Measurements from ENCODE around the gene NAALADL2. TPM values are rescaled to one million over a fixed set of nuclear protein-coding genes. Genes with fewer than 3 reads are reported as not detected.
"Not testable (repeated sequence)": the region's sequence is repeated elsewhere in the genome, so short reads cannot be mapped to it uniquely, and the experiment has no call there.

The NAALADL2 gene
- polyA plus RNA-seq, 1 experiment, result 6.3 TPM

DNA sequence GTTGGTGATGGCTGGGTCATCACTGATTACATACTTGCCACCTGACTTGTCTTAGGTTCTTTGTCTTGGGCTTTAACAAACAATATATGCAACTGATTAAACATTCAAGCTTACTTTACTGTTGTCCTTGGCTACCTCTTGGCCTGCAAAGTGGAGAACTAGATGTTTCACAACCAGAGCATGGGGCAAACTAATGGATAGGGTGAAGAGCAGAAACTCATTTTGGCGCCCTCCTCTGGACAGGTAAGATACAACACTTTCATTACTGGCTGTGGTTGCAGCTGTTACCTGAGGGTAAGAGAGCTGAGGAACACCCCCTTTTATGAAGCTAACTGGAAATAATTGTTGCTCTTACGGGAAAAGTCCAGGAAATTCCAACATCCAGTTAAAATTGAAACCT, 262.1 kb downstream of the NAALADL2 start:
- ChIA-PET POLR2A (no interaction called here), CTCF (no interaction called here)
- TF ChIP-seq, protein P1, sequence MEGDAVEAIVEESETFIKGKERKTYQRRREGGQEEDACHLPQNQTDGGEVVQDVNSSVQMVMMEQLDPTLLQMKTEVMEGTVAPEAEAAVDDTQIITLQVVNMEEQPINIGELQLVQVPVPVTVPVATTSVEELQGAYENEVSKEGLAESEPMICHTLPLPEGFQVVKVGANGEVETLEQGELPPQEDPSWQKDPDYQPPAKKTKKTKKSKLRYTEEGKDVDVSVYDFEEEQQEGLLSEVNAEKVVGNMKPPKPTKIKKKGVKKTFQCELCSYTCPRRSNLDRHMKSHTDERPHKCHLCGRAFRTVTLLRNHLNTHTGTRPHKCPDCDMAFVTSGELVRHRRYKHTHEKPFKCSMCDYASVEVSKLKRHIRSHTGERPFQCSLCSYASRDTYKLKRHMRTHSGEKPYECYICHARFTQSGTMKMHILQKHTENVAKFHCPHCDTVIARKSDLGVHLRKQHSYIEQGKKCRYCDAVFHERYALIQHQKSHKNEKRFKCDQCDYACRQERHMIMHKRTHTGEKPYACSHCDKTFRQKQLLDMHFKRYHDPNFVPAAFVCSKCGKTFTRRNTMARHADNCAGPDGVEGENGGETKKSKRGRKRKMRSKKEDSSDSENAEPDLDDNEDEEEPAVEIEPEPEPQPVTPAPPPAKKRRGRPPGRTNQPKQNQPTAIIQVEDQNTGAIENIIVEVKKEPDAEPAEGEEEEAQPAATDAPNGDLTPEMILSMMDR (IDR thresholded peaks at IDR 0.05; ENCODE audit: low read depth, low read length), result peak; percentile 36
- no peak overlapping the region for H3K4me3 ChIP-seq (ENCODE audit: low read depth, low read length)
- no peak overlapping the region for H3K27ac ChIP-seq (ENCODE audit: low read depth, low read length)
- H3K27me3 ChIP-seq (ENCODE audit: control insufficient read depth, insufficient read depth, low read length), result no peaks in the 10 kb centered on the region
- H3K9me3 ChIP-seq (ENCODE audit: control insufficient read depth, insufficient read depth, low read length), result no peaks in the 10 kb centered on the region
- DNase-seq (ENCODE audit: low read depth, low spot score), result no peak

- POLR2A ChIA-PET, result no interaction called here
- CTCF ChIA-PET, result interaction anchor here (1.2 kb wide), 1 partner anchor 19 kb away, joined by 4 read pairs; no protein-coding TSS in a partner anchor
These were observed 268.0 kb downstream of the NAALADL2 start for GRCh38 chr3:175127075-175127662.

GRCh38 chr3:175129126-175129525, 270.0 kb downstream of the NAALADL2 start:
- Histone ChIP-seq H3K27ac (ENCODE audit: low read depth, low read length) (no peak overlapping the region), H3K4me3 (ENCODE audit: low read depth, low read length) (no peak overlapping the region), H3K9me3 (ENCODE audit: control insufficient read depth, insufficient read depth, low read length) (peaks cover 6% of the 10 kb centered on the region; the same call in 1 of the 2 replicates), H3K27me3 (ENCODE audit: control insufficient read depth, insufficient read depth, low read length) (no peaks in the 10 kb centered on the region)
- no peak for DNase-seq (ENCODE audit: low read depth, low spot score)
- ChIA-PET CTCF (no interaction called here), POLR2A (interaction anchor here (0.6 kb wide), 1 partner anchor 23 kb away, joined by 4 read pairs; no protein-coding TSS in a partner anchor)
- TF ChIP-seq, protein P1 (IDR thresholded peaks at IDR 0.05; ENCODE audit: low read depth, low read length), result no peak

More at GRCh38 chr3:175127075-175127662, 268.0 kb downstream of the NAALADL2 start:
- Histone ChIP-seq H3K27me3 (ENCODE audit: control insufficient read depth, insufficient read depth, low read length) (no peaks in the 10 kb centered on the region), H3K27ac (ENCODE audit: low read depth, low read length) (no peak overlapping the region), H3K9me3 (ENCODE audit: control insufficient read depth, insufficient read depth, low read length) (no peaks in the 10 kb centered on the region), H3K4me3 (ENCODE audit: low read depth, low read length) (no peak overlapping the region)
- TF ChIP-seq, protein P1 (IDR thresholded peaks at IDR 0.05; ENCODE audit: low read depth, low read length), result no peak
- no peak for DNase-seq (ENCODE audit: low read depth, low spot score)

DNA sequence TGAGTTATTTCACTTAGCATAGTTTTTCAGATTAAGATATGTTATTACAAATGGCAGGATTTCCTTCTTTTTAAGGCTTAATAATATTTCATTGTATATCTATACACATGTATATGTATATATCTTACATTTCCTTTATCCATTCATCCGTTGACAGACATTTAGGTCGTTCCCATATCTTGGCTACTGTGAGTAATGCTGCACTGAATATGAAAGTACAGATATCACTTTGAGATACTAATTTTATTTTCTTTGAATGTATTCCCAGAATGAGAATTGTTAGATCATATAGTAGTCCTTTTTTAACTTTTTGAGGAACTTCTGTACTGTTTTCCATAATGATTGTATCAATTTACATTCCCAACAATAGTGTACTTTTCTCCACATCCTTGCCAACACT, 270.4 kb downstream of the NAALADL2 start:
- no peaks in the 10 kb centered on the region for H3K27me3 ChIP-seq (ENCODE audit: control insufficient read depth, insufficient read depth, low read length)
- H3K9me3 ChIP-seq (ENCODE audit: control insufficient read depth, insufficient read depth, low read length), result peaks cover 6% of the 10 kb centered on the region; the same call in 1 of the 2 replicates
- no peak for DNase-seq (ENCODE audit: low read depth, low spot score)
- CTCF ChIA-PET, result no interaction called here
- POLR2A ChIA-PET, result interaction anchor here (0.6 kb wide), 1 partner anchor 24 kb away, joined by 4 read pairs; no protein-coding TSS in a partner anchor
- no peak overlapping the region for H3K27ac ChIP-seq (ENCODE audit: low read depth, low read length)
- H3K4me3 ChIP-seq (ENCODE audit: low read depth, low read length), result no peak overlapping the region
- TF ChIP-seq, protein P1 (IDR thresholded peaks at IDR 0.05; ENCODE audit: low read depth, low read length), result no peak

DNA sequence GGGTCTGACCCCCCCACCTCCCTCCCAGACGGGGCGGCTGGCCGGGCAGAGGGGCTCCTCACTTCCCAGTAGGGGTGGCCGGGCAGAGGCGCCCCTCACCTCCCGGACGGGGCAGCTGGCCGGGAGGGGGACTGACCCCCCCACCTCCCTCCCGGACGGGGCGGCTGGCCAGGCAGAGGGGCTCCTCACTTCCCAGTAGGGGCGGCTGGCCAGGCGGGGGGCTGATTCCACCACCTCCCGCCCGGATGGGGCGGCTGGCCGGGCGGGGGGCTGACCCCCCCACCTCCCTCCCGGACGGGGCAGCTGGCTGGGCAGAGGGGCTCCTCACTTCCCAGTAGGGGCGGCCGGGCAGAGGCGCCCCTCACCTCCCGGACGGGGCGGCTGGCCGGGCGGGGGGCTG, 272.7 kb downstream of the NAALADL2 start:
- CTCF ChIA-PET, result not testable (repeated sequence)

DNA sequence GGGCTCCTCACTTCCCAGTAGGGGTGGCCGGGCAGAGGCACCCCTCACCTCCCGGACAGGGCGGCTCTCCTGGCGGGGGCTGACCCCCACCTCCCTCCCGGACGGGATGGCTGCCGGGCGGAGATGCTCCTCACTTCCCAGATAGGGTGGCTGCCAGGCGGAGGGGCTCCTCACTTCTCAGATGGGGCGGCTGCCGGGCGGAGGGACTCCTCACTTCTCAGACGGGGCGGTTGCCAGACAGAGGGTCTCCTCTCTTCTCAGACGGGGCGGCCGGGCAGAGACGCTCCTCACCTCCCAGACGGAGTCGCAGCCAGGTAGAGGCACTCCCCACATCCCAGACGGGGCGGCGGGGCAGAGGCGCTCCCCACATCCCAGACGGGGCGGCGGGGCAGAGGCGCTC, 273.6 kb downstream of the NAALADL2 start:
- POLR2A ChIA-PET; H3K27ac ChIP-seq (ENCODE audit: low read depth, low read length); DNase-seq (ENCODE audit: low read depth, low spot score); H3K27me3 ChIP-seq (ENCODE audit: control insufficient read depth, insufficient read depth, low read length); H3K4me3 ChIP-seq (ENCODE audit: low read depth, low read length); H3K9me3 ChIP-seq (ENCODE audit: control insufficient read depth, insufficient read depth, low read length); CTCF ChIA-PET: not testable (repeated sequence)

More for the DNA sequence above, 272.7 kb downstream of the NAALADL2 start:
- H3K27ac ChIP-seq (ENCODE audit: low read depth, low read length); H3K27me3 ChIP-seq (ENCODE audit: control insufficient read depth, insufficient read depth, low read length); POLR2A ChIA-PET; DNase-seq (ENCODE audit: low read depth, low spot score); H3K4me3 ChIP-seq (ENCODE audit: low read depth, low read length); H3K9me3 ChIP-seq (ENCODE audit: control insufficient read depth, insufficient read depth, low read length): not testable (repeated sequence)
